H9 (cell line): Measurements from ENCODE around the gene TBC1D1. TPM values are rescaled to one million over a fixed set of nuclear protein-coding genes. Genes with fewer than 3 reads are reported as not detected.

Source experiments
- DNase-seq: peaks from one replicate; pipeline ENCODE4 v3.0.0-alpha.2; 2017
- H2AFZ ChIP-seq: one replicate; pipeline ENCODE4 v1.6.1; 2013; ENCODE audit warnings: mild to moderate bottlenecking, low read length, control low read depth, moderate library complexity
- H2AK5ac ChIP-seq: 2 replicates; pipeline ENCODE4 v1.6.1; 2013; ENCODE audit warnings: low read length, control low read depth, mixed read lengths; ENCODE audit not compliant: insufficient read length
- H2BK120ac ChIP-seq: one replicate; pipeline ENCODE4 v1.6.1; 2013; ENCODE audit warnings: low read depth, mild to moderate bottlenecking, low read length, control low read depth, inconsistent platforms; ENCODE audit not compliant: poor library complexity, severe bottlenecking
- H2BK12ac ChIP-seq: 2 replicates; pipeline ENCODE4 v1.6.1; 2013; ENCODE audit warnings: low read length, control low read depth, mixed read lengths, low read depth; ENCODE audit not compliant: insufficient read length
- H2BK15ac ChIP-seq: 2 replicates; pipeline ENCODE4 v1.6.1; 2013; ENCODE audit warnings: low read depth, low read length, control low read depth
- H2BK20ac ChIP-seq: one replicate; pipeline ENCODE4 v1.6.1; 2013; ENCODE audit warnings: low read depth, mild to moderate bottlenecking, low read length, control low read depth, inconsistent platforms; ENCODE audit not compliant: poor library complexity, severe bottlenecking
- H2BK5ac ChIP-seq: 2 replicates; pipeline ENCODE4 v1.6.1; 2013; ENCODE audit warnings: low read length, control low read depth, mixed read lengths; ENCODE audit not compliant: insufficient read length
- H3K14ac ChIP-seq: 2 replicates; pipeline ENCODE4 v1.6.1; 2013; ENCODE audit warnings: low read length, control low read depth; ENCODE audit not compliant: insufficient read depth
- H3K18ac ChIP-seq: 2 replicates; pipeline ENCODE4 v1.6.1; 2013; ENCODE audit warnings: low read depth, mild to moderate bottlenecking, mixed read lengths, low read length, control low read depth; ENCODE audit not compliant: insufficient read length
- H3K23ac ChIP-seq: 2 replicates; pipeline ENCODE4 v1.6.1; 2013; ENCODE audit warnings: low read length, control low read depth, mixed read lengths, low read depth; ENCODE audit not compliant: insufficient read length
- H3K23me2 ChIP-seq: 2 replicates; pipeline ENCODE4 v1.6.1; 2013; ENCODE audit warnings: low read depth, mild to moderate bottlenecking, mixed read lengths, low read length, control low read depth; ENCODE audit not compliant: insufficient read length, poor library complexity, severe bottlenecking
- H3K27ac ChIP-seq: 2 replicates; pipeline ENCODE4 v1.5.1; 2013; ENCODE audit warnings: low read length, control low read depth, mixed read lengths, low read depth; ENCODE audit not compliant: insufficient read length
- H3K27me3 ChIP-seq: 2 replicates; pipeline ENCODE4 v1.6.1; 2013; ENCODE audit warnings: low read length, control low read depth, inconsistent platforms; ENCODE audit not compliant: insufficient read depth
- H3K4ac ChIP-seq: 2 replicates; pipeline ENCODE4 v1.6.1; 2013; ENCODE audit warnings: low read depth, mild to moderate bottlenecking, control low read depth, inconsistent platforms, low read length, moderate library complexity
- H3K4me1 ChIP-seq: 2 replicates; pipeline ENCODE4 v1.6.1; 2013; ENCODE audit warnings: low read length, control low read depth, inconsistent platforms; ENCODE audit not compliant: insufficient read depth
- H3K4me2 ChIP-seq: 2 replicates; pipeline ENCODE4 v1.6.1; 2013; ENCODE audit warnings: low read length, control low read depth, mixed read lengths; ENCODE audit not compliant: insufficient read length, insufficient read depth
- H3K56ac ChIP-seq: 2 replicates; pipeline ENCODE4 v1.6.1; 2013; ENCODE audit warnings: low read depth, mild to moderate bottlenecking, mixed read lengths, low read length, control low read depth; ENCODE audit not compliant: insufficient read length
- H3K79me1 ChIP-seq: 2 replicates; pipeline ENCODE4 v1.6.1; 2013; ENCODE audit warnings: low read depth, mild to moderate bottlenecking, moderate library complexity, low read length, control low read depth, inconsistent platforms; ENCODE audit not compliant: insufficient read depth, poor library complexity, severe bottlenecking
- H3K79me2 ChIP-seq: 2 replicates; pipeline ENCODE4 v1.6.1; 2013; ENCODE audit warnings: low read length, control low read depth, inconsistent platforms; ENCODE audit not compliant: insufficient read depth
- H3K9ac ChIP-seq: 2 replicates; pipeline ENCODE4 v1.6.1; 2013; ENCODE audit warnings: low read length, control low read depth, mixed read lengths; ENCODE audit not compliant: insufficient read length; ENCODE audit errors: extremely low read depth
- H3K9me3 ChIP-seq: one replicate; pipeline ENCODE4 v1.6.1; 2013; ENCODE audit warnings: low read depth, low read length, inconsistent platforms; ENCODE audit not compliant: control insufficient read depth
- H3T11ph ChIP-seq: one replicate; pipeline ENCODE4 v1.6.1; 2013; ENCODE audit warnings: mild to moderate bottlenecking, low read length, control low read depth, inconsistent platforms
- H4K20me1 ChIP-seq: one replicate; pipeline ENCODE4 v1.6.1; 2013; ENCODE audit not compliant: control insufficient read depth, insufficient read length, insufficient read depth
- H4K5ac ChIP-seq: 2 replicates; pipeline ENCODE4 v1.6.1; 2013; ENCODE audit warnings: low read depth, mild to moderate bottlenecking, mixed read lengths, low read length, control low read depth; ENCODE audit not compliant: insufficient read length
- H4K8ac ChIP-seq: replicated peaks from 2 replicates; pipeline ENCODE4 v1.6.1; 2013; ENCODE audit warnings: low read length, control low read depth, mixed read lengths, low read depth; ENCODE audit not compliant: insufficient read length
- H4K91ac ChIP-seq: 2 replicates; pipeline ENCODE4 v1.6.1; 2013; ENCODE audit warnings: low read depth, mild to moderate bottlenecking, moderate library complexity, mixed read lengths, low read length, control low read depth; ENCODE audit not compliant: insufficient read length
- H3K27ac Mint-ChIP-seq, 3 experiments: 2 replicates in 2 of 3; 3 replicates in 1 of 3; pipeline ENCODE4 v1.8.0; 2020 to 2021; ENCODE audit warnings: mixed read lengths in 3 of 3, mild to moderate bottlenecking in 1 of 3, moderate library complexity in 1 of 3
- H3K27me3 Mint-ChIP-seq: 2 replicates; pipeline ENCODE4 v1.8.0; 2021; ENCODE audit warnings: low read depth, mild to moderate bottlenecking, moderate library complexity, mixed read lengths
- H3K36me3 Mint-ChIP-seq, 3 experiments: 2 replicates in 2 of 3; 3 replicates in 1 of 3; pipeline ENCODE4 v1.8.0; 2020 to 2021; ENCODE audit warnings: low read depth in 3 of 3, mixed read lengths in 3 of 3; ENCODE audit not compliant: insufficient read depth in 1 of 3
- H3K4me1 Mint-ChIP-seq, 2 experiments: 2 replicates each; pipeline ENCODE4 v1.8.0; 2020; ENCODE audit warnings: mixed read lengths in 2 of 2
- H3K4me3 Mint-ChIP-seq, 2 experiments: 2 replicates in 1 of 2; 3 replicates in 1 of 2; pipeline ENCODE4 v1.8.0; 2020 to 2021; ENCODE audit warnings: mild to moderate bottlenecking in 2 of 2, mixed read lengths in 2 of 2, moderate library complexity in 1 of 2
- H3K9me3 Mint-ChIP-seq, 2 experiments: 2 replicates in 1 of 2; 3 replicates in 1 of 2; pipeline ENCODE4 v1.8.0; 2020; ENCODE audit warnings: mild to moderate bottlenecking in 2 of 2, mixed read lengths in 2 of 2, moderate library complexity in 1 of 2
- WGBS: extraction: QIAGEN DNeasy Blood & Tissue Kit; methylation state at CpG from one replicate; pipeline ENCODE4 v1.1.7; 2013; ENCODE audit warnings: missing lambda C conversion rate, low lambda C conversion rate, mixed read lengths; ENCODE audit not compliant: insufficient read length; ENCODE audit errors: extremely low coverage; 5-methylcytosine and 5-hydroxymethylcytosine counted together
- total RNA-seq: library from RNA; stranded (reverse); gene quantifications from 2 replicates; pipeline ENCODE4 v1.2.1, GENCODE V29; 2021
- TF ChIP-seq, protein P1 (sequence below): fragments of 200-600 bp; sonication (generic); conservative IDR thresholded peaks from 3 replicates; pipeline ENCODE4 v1.8.0; 2021; ENCODE audit warnings: antibody characterized with exemption, mild to moderate bottlenecking

The TBC1D1 gene
- total RNA-seq, 1 experiment from 2014 or later, result 109 TPM

DNA sequence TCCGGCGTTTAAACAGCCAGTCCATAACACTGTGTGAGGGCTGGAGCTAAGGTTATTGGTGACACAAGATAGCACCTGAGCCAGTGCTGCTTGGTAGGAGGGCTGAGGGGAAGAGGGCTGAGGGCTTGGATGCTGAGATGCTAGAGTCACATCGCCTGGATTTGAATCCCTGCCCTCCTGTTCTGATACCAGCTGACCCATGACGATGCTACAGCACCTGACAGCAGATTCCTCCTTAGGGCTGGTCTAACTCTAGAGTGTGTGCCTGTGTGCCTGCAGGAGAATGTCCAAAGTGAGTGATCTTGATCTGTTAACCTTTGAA lies 171.9 kb downstream of the TBC1D1 start:
- H3K27me3 ChIP-seq, result no peaks in the 10 kb centered on the region
- no peak overlapping the region for H3K27ac ChIP-seq
- no peaks in the 10 kb centered on the region for H3K9me3 ChIP-seq
- H3K4me1 ChIP-seq, result no peaks in the 10 kb centered on the region
- Mint-ChIP-seq H3K27me3 (no peaks in the 10 kb centered on the region), H3K9me3 (no peaks in the 10 kb centered on the region; a peak in 1 of 5 replicates), H3K27ac (peak overlapping the region in 1 of 3 experiments; percentile 1; a peak in 2 of 7 replicates), H3K36me3 (peaks cover 4 to 7% (median 5%) of the 10 kb centered on the region in 3 experiments; a peak in 4 of 7 replicates), H3K4me1 (peaks cover 16 to 17% of the 10 kb centered on the region in 2 experiments), H3K4me3 (no peak overlapping the region)
- no peak overlapping the region for H3K4ac ChIP-seq
- no peak overlapping the region for H3K9ac ChIP-seq
- no peak for DNase-seq
- H3K23me2 ChIP-seq, result no peaks in the 10 kb centered on the region
- H3K18ac ChIP-seq, result no peak overlapping the region
- TF ChIP-seq, protein P1, sequence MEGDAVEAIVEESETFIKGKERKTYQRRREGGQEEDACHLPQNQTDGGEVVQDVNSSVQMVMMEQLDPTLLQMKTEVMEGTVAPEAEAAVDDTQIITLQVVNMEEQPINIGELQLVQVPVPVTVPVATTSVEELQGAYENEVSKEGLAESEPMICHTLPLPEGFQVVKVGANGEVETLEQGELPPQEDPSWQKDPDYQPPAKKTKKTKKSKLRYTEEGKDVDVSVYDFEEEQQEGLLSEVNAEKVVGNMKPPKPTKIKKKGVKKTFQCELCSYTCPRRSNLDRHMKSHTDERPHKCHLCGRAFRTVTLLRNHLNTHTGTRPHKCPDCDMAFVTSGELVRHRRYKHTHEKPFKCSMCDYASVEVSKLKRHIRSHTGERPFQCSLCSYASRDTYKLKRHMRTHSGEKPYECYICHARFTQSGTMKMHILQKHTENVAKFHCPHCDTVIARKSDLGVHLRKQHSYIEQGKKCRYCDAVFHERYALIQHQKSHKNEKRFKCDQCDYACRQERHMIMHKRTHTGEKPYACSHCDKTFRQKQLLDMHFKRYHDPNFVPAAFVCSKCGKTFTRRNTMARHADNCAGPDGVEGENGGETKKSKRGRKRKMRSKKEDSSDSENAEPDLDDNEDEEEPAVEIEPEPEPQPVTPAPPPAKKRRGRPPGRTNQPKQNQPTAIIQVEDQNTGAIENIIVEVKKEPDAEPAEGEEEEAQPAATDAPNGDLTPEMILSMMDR, result no peak
- no peak overlapping the region for H4K8ac ChIP-seq
- H2AK5ac ChIP-seq, result no peak overlapping the region
- no peak overlapping the region for H4K5ac ChIP-seq
- no peak overlapping the region for H3K23ac ChIP-seq
- no CpG with 5 or more reads among the region's 4 CpGs for WGBS
- no peak overlapping the region for H2BK12ac ChIP-seq
- no peaks in the 10 kb centered on the region for H4K20me1 ChIP-seq
- H3K56ac ChIP-seq, result no peak overlapping the region
- H3K4me2 ChIP-seq, result no peak overlapping the region
- no peak overlapping the region for H3T11ph ChIP-seq
- no peaks in the 10 kb centered on the region; the same call in 1 of the 2 replicates for H3K79me2 ChIP-seq
- no peak overlapping the region for H2BK5ac ChIP-seq
- H3K14ac ChIP-seq, result no peak overlapping the region
- no peak overlapping the region for H4K91ac ChIP-seq
- H2BK120ac ChIP-seq, result no peak overlapping the region
- no peak overlapping the region for H2AFZ ChIP-seq
- no peak overlapping the region for H2BK15ac ChIP-seq
- no peak overlapping the region for H2BK20ac ChIP-seq
- H3K79me1 ChIP-seq, result no peaks in the 10 kb centered on the region
